Measurements from ENCODE around the gene IL6. TPM values are rescaled to one million over a fixed set of nuclear protein-coding genes. Genes with fewer than 3 reads are reported as not detected.

The IL6 gene
- polyA plus RNA-seq, 2 donors, result 0.22 to 0.44 TPM

DNA sequence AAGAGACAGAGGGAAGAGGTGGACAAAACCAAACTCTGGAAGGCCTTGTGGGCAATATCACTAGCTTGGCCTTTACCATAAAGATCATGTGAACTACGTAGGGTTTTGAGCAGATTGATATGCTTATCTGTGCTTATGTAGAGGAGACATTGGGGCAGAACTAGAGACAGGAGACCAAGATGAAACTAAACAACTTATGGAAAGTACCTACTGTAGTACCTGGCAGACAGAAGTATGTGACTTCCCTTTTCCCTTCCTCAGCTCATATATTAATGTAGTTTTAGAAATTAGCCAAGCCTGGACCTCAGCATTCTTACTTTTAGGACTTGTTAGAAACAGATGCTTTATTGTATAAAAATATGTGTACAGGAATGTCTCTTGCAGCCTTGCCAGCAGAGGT lies 14.0 kb upstream of the IL6 start:
- Histone ChIP-seq H3K27me3 (ENCODE audit: control insufficient read depth in 1 of 2, insufficient read depth in 2 of 2, low read length in 2 of 2) (no peaks in the 10 kb centered on the region), H3K4me1 (ENCODE audit: control insufficient read depth in 2 of 2, insufficient read depth in 2 of 2, low read length in 1 of 2) (no peaks in the 10 kb centered on the region), H3K9me3 (ENCODE audit: control insufficient read depth in 2 of 2, insufficient read depth in 1 of 2, low read depth in 1 of 2, low read length in 1 of 2) (no peaks in the 10 kb centered on the region), H3K27ac (ENCODE audit: low read depth in 2 of 2, low read length in 1 of 2) (no peak overlapping the region), H3K4me3 (ENCODE audit: low read depth in 1 of 2, low read length in 2 of 2) (no peak overlapping the region), H3K36me3 (ENCODE audit: control insufficient read depth in 2 of 2, insufficient read depth in 2 of 2, low read length in 1 of 2) (no peaks in the 10 kb centered on the region)
- 74 to 89% methylated on average over 1 of the region's 1 CpG for WGBS, 2 donors

DNA sequence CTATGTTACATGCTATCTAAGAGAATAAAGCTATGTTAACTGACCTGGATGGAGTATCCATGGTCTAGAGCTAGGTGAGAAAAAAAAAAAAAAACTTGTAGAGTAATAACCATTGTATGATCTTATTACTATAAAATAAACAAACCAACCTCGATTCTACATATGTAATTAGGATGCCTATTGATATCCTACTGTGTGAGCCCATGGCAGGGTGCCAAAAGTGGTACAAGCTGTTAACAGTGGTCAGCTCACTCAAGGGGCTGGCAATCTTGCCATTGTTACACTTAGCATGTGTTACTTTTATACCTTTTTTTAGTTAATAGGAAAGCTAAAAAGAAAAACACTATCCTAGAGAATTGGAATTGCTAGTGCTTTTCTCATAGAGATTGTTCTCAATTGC lies 13.5 kb upstream of the IL6 start:
- Histone ChIP-seq H3K4me1 (ENCODE audit: control insufficient read depth in 2 of 2, insufficient read depth in 2 of 2, low read length in 1 of 2) (no peaks in the 10 kb centered on the region), H3K27ac (ENCODE audit: low read depth in 2 of 2, low read length in 1 of 2) (no peak overlapping the region), H3K36me3 (ENCODE audit: control insufficient read depth in 2 of 2, insufficient read depth in 2 of 2, low read length in 1 of 2) (no peaks in the 10 kb centered on the region), H3K4me3 (ENCODE audit: low read depth in 1 of 2, low read length in 2 of 2) (no peak overlapping the region), H3K9me3 (ENCODE audit: control insufficient read depth in 2 of 2, insufficient read depth in 1 of 2, low read depth in 1 of 2, low read length in 1 of 2) (no peaks in the 10 kb centered on the region), H3K27me3 (ENCODE audit: control insufficient read depth in 1 of 2, insufficient read depth in 2 of 2, low read length in 2 of 2) (no peaks in the 10 kb centered on the region)
- 44 to 46% methylated on average over 1 of the region's 1 CpG for WGBS, 2 donors

DNA sequence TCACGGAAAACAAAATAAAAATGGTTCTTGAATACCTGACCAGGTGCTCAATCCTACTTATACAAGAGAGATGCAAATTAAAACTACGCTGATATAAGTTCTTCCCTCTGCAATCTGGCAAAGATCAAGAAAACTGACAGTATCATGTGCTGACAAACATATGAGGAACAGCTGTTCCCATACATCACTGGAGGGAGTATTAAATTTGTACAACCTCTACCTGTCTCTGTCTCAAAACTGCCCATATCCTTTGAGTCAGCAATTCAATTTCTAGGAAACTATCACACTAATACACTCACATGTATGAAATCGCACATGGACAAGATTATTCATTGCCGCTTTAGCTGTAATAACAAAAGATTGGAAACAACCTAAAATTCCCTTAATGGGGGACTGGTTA lies 11.0 kb upstream of the IL6 start:
- no peaks in the 10 kb centered on the region for H3K4me1 ChIP-seq (ENCODE audit: control insufficient read depth in 2 of 2, insufficient read depth in 2 of 2, low read length in 1 of 2)
- no peaks in the 10 kb centered on the region for H3K27me3 ChIP-seq (ENCODE audit: control insufficient read depth in 1 of 2, insufficient read depth in 2 of 2, low read length in 2 of 2)
- no peaks in the 10 kb centered on the region for H3K9me3 ChIP-seq (ENCODE audit: control insufficient read depth in 2 of 2, insufficient read depth in 1 of 2, low read depth in 1 of 2, low read length in 1 of 2)
- no peak overlapping the region for H3K4me3 ChIP-seq (ENCODE audit: low read depth in 1 of 2, low read length in 2 of 2)
- no peak overlapping the region for H3K27ac ChIP-seq (ENCODE audit: low read depth in 2 of 2, low read length in 1 of 2)
- 87 to 91% methylated on average over 4 of the region's 4 CpGs for WGBS, 2 donors
- no peaks in the 10 kb centered on the region for H3K36me3 ChIP-seq (ENCODE audit: control insufficient read depth in 2 of 2, insufficient read depth in 2 of 2, low read length in 1 of 2)

DNA sequence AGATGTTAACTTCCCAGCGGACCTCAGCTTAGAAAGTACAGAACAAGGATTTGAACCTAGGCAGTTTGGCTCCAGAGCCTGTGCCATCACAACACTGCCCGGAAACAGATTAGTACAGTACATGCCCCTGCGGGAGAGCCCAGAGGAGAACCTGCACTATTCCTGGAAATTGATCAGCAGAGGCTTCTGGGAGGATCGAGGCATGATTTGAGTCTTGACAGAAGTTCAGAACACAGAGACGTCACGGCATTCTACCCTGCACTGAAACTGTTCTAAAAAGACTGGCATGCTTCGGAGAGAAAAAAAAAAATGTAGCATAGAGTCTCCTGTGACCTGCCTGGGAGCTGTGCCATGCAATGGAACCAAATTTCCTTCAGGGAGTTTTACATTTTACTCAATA lies 9.2 kb upstream of the IL6 start:
- no peaks in the 10 kb centered on the region for H3K27me3 ChIP-seq (ENCODE audit: control insufficient read depth in 1 of 2, insufficient read depth in 2 of 2, low read length in 2 of 2)
- peak overlapping the region in 1 of 2 donors; percentile 34 for H3K27ac ChIP-seq (ENCODE audit: low read depth in 2 of 2, low read length in 1 of 2)
- H3K4me3 ChIP-seq (ENCODE audit: low read depth in 1 of 2, low read length in 2 of 2), result no peak overlapping the region
- H3K9me3 ChIP-seq (ENCODE audit: control insufficient read depth in 2 of 2, insufficient read depth in 1 of 2, low read depth in 1 of 2, low read length in 1 of 2), result no peaks in the 10 kb centered on the region
- WGBS, 2 donors, result 51 to 76% methylated on average over 7 of the region's 7 CpGs
- H3K36me3 ChIP-seq (ENCODE audit: control insufficient read depth in 2 of 2, insufficient read depth in 2 of 2, low read length in 1 of 2), result no peaks in the 10 kb centered on the region
- no peaks in the 10 kb centered on the region for H3K4me1 ChIP-seq (ENCODE audit: control insufficient read depth in 2 of 2, insufficient read depth in 2 of 2, low read length in 1 of 2)

DNA sequence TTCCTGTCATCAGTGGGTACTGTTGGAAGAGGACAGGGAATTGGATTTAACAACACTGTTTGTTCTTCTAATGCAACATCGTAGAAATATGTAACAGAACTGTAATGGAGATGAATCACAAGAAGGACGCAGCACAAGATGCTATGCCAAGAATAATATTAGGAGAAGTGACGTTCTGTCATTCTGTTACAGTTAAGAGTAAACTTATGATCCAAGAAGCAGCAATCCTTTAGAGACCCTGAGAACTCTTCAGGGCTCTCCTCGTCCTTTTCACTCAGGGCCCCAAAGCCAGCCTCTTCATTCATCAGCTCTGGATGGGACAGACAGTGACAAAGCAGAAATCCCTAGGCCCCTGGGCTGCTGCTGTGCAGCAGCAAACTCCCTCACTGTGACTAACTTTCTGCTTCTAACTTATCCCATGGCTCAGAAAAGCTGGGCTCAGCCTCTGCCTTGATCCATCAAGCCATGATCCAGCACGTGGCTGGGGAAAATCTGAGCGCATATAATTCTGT lies 8.7 kb upstream of the IL6 start:
- Histone ChIP-seq H3K4me1 (ENCODE audit: control insufficient read depth in 2 of 2, insufficient read depth in 2 of 2, low read length in 1 of 2) (no peaks in the 10 kb centered on the region), H3K36me3 (ENCODE audit: control insufficient read depth in 2 of 2, insufficient read depth in 2 of 2, low read length in 1 of 2) (no peaks in the 10 kb centered on the region), H3K9me3 (ENCODE audit: control insufficient read depth in 2 of 2, insufficient read depth in 1 of 2, low read depth in 1 of 2, low read length in 1 of 2) (no peaks in the 10 kb centered on the region), H3K27me3 (ENCODE audit: control insufficient read depth in 1 of 2, insufficient read depth in 2 of 2, low read length in 2 of 2) (no peaks in the 10 kb centered on the region), H3K4me3 (ENCODE audit: low read depth in 1 of 2, low read length in 2 of 2) (no peak overlapping the region), H3K27ac (ENCODE audit: low read depth in 2 of 2, low read length in 1 of 2) (peak overlapping the region in 1 of 2 donors; percentile 8)
- 47 to 54% methylated on average over 6 of the region's 6 CpGs for WGBS, 2 donors

DNA sequence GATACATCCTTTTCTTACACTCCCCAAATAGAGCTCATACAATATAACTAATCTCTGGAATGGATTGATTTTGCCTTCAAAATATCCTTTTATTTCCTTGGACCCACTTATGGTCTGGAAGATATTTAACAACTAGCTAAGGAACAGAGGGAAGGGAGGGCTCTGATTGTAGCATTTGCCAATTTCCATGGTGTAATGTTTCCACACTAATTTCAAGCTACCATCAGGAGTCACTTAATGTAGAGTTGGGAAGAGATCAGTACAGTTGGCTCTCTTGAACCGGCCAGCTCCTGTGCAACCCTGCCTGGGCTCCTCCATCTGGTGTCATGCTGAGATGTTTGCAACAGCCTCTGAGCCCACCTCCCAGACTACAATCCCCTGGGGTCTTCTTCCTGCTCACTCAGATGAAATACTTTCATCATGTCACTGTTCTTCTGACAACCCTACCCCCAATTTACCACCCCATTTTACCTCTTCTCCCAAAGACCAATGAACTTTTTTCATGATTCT lies 8.0 kb upstream of the IL6 start:
- Histone ChIP-seq H3K9me3 (ENCODE audit: control insufficient read depth in 2 of 2, insufficient read depth in 1 of 2, low read depth in 1 of 2, low read length in 1 of 2) (no peaks in the 10 kb centered on the region), H3K36me3 (ENCODE audit: control insufficient read depth in 2 of 2, insufficient read depth in 2 of 2, low read length in 1 of 2) (no peaks in the 10 kb centered on the region), H3K4me1 (ENCODE audit: control insufficient read depth in 2 of 2, insufficient read depth in 2 of 2, low read length in 1 of 2) (no peaks in the 10 kb centered on the region), H3K4me3 (ENCODE audit: low read depth in 1 of 2, low read length in 2 of 2) (no peak overlapping the region), H3K27me3 (ENCODE audit: control insufficient read depth in 1 of 2, insufficient read depth in 2 of 2, low read length in 2 of 2) (no peaks in the 10 kb centered on the region), H3K27ac (ENCODE audit: low read depth in 2 of 2, low read length in 1 of 2) (no peak overlapping the region)
- 13 to 73% methylated on average over 1 of the region's 1 CpG for WGBS, 2 donors

DNA sequence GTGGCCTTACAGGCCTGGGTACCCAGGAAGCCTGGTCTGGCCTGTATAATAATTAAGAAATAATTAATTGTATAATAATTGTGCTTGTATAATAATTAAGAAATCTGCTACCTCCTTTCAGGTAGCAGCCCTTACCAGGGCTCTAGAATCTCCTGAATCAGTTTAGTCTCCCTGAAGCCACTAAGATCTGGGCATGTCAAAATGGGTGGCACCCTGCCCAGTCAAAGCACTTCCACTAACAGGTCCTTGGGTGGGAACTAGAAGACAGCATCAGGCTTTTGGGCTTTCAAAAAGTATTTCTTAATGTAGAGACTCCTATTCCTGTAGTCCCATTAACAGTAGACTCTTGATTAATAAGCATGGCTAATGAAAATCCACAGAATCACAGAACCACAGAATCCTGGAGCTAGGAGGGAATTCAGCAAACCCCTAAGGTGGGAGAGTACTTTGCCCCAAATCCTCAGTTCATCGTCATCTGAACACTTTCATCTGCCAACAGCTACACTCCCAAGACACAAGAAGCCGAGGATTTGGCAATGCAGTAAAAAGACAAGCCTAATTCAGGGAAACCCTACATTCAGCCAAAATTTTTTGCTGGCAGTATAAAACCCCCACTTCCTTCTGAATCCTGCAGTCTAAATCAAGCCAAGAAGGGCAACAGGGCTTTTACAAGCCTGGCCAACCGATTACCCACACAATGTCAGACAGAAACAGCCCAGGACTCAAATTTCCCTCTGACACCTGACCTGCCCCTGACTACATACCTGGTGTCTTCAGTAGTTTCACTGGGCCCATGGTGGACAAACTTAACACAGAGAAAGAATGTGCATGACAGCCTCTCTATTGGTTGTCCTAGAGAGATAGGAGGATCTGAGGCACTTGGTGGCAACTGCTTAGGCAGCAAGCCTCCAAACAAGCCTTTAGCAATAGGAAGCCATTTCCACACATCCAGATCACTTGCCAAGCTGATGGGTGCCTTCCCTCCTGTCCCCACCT lies 5.9 kb upstream of the IL6 start:
- H3K27me3 ChIP-seq (ENCODE audit: control insufficient read depth in 1 of 2, insufficient read depth in 2 of 2, low read length in 2 of 2), result no peaks in the 10 kb centered on the region
- H3K9me3 ChIP-seq (ENCODE audit: control insufficient read depth in 2 of 2, insufficient read depth in 1 of 2, low read depth in 1 of 2, low read length in 1 of 2), result no peaks in the 10 kb centered on the region
- 57 to 61% methylated on average over 3 of the region's 3 CpGs for WGBS, 2 donors
- no peak overlapping the region for H3K4me3 ChIP-seq (ENCODE audit: low read depth in 1 of 2, low read length in 2 of 2)
- no peaks in the 10 kb centered on the region for H3K36me3 ChIP-seq (ENCODE audit: control insufficient read depth in 2 of 2, insufficient read depth in 2 of 2, low read length in 1 of 2)
- H3K4me1 ChIP-seq (ENCODE audit: control insufficient read depth in 2 of 2, insufficient read depth in 2 of 2, low read length in 1 of 2), result no peaks in the 10 kb centered on the region
- no peak overlapping the region for H3K27ac ChIP-seq (ENCODE audit: low read depth in 2 of 2, low read length in 1 of 2)

DNA sequence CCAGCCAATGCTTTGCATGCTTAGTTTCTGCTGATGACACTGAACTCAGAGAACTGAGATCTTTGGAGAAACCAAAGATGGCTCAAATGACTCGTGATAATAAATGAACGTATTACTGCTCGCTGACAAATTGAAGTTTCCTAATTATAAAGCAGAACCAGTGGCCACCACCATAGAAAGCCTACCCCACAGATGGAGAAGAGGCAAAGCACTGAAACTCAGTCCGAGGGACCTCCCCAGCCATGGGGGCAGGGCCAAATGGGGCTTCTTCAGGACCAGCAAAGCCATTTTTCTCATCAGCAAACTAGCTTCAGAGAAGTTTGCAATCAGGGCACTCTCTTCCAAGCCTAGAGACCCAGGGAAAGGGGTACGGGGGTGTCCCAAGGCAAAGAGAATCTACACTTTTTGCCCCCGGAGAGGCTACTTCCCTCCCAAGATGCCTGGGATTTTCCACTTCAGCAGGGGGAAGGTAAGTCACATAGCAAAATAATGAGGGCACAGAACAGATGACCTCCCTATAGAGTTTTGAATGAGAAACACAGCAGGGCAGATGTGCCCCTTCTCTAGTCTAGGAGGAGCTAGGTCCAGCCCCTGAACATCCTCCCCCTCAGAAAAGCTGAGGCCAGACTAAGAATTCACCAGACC lies 4.3 kb upstream of the IL6 start:
- WGBS, 2 donors, result 88 to 89% methylated on average over 6 of the region's 6 CpGs
- no peaks in the 10 kb centered on the region for H3K36me3 ChIP-seq (ENCODE audit: control insufficient read depth in 2 of 2, insufficient read depth in 2 of 2, low read length in 1 of 2)
- H3K4me1 ChIP-seq (ENCODE audit: control insufficient read depth in 2 of 2, insufficient read depth in 2 of 2, low read length in 1 of 2), result no peaks in the 10 kb centered on the region
- H3K4me3 ChIP-seq (ENCODE audit: low read depth in 1 of 2, low read length in 2 of 2), result no peak overlapping the region
- no peaks in the 10 kb centered on the region for H3K9me3 ChIP-seq (ENCODE audit: control insufficient read depth in 2 of 2, insufficient read depth in 1 of 2, low read depth in 1 of 2, low read length in 1 of 2)
- peak overlapping the region in 1 of 2 donors; percentile 19 for H3K27ac ChIP-seq (ENCODE audit: low read depth in 2 of 2, low read length in 1 of 2)
- no peaks in the 10 kb centered on the region for H3K27me3 ChIP-seq (ENCODE audit: control insufficient read depth in 1 of 2, insufficient read depth in 2 of 2, low read length in 2 of 2)

DNA sequence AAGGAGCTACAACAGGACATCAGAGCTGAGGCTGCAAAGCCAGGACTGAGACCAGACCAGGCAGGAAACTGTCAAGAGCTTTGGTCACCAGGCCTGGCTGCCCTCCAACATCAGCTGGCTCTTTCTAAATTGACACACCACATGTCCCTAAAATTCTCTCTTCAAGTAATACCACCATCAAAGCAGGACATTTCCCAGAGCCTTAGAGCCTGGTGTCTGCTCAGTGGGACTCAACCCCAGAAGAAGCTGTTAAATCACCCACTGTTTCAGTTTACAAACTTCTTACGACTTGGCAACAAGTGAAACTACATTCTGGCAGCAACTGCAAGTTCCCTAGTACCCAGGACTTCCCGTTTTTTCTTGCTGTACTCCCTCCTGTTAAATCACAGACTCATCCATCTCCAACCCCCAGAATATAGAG lies 3.8 kb upstream of the IL6 start:
- no peaks in the 10 kb centered on the region for H3K36me3 ChIP-seq (ENCODE audit: control insufficient read depth in 2 of 2, insufficient read depth in 2 of 2, low read length in 1 of 2)
- H3K27ac ChIP-seq (ENCODE audit: low read depth in 2 of 2, low read length in 1 of 2), result peak overlapping the region in 1 of 2 donors; percentile 19
- 19 to 30% methylated on average over 2 of the region's 2 CpGs for WGBS, 2 donors
- no peaks in the 10 kb centered on the region for H3K9me3 ChIP-seq (ENCODE audit: control insufficient read depth in 2 of 2, insufficient read depth in 1 of 2, low read depth in 1 of 2, low read length in 1 of 2)
- H3K4me3 ChIP-seq (ENCODE audit: low read depth in 1 of 2, low read length in 2 of 2), result no peak overlapping the region
- no peaks in the 10 kb centered on the region for H3K27me3 ChIP-seq (ENCODE audit: control insufficient read depth in 1 of 2, insufficient read depth in 2 of 2, low read length in 2 of 2)
- H3K4me1 ChIP-seq (ENCODE audit: control insufficient read depth in 2 of 2, insufficient read depth in 2 of 2, low read length in 1 of 2), result no peaks in the 10 kb centered on the region
